AG10803 (cell line): ENCODE results near the gene NGB.
A peak's percentile ranks its signal among the peaks of the same experiment; 100 is the strongest.
"Not testable (repeated sequence)": the region's sequence is repeated elsewhere in the genome, so short reads cannot be mapped to it uniquely, and the experiment has no call there.

ENCODE experiments used
- DNase-seq: peaks from one replicate; pipeline ENCODE4 v3.0.0; 2010; ENCODE audit warnings: low read depth
- H3K4me3 ChIP-seq: 2 replicates; pipeline ENCODE4 v1.5.1; 2011; ENCODE audit warnings: mild to moderate bottlenecking, low read length, control low read depth
- CTCF ChIP-seq: conservative IDR thresholded peaks from 2 replicates; pipeline ENCODE4 v1.5.1; 2011; ENCODE audit warnings: mild to moderate bottlenecking, low read length, control low read depth, inconsistent platforms

NGB gene

DNA sequence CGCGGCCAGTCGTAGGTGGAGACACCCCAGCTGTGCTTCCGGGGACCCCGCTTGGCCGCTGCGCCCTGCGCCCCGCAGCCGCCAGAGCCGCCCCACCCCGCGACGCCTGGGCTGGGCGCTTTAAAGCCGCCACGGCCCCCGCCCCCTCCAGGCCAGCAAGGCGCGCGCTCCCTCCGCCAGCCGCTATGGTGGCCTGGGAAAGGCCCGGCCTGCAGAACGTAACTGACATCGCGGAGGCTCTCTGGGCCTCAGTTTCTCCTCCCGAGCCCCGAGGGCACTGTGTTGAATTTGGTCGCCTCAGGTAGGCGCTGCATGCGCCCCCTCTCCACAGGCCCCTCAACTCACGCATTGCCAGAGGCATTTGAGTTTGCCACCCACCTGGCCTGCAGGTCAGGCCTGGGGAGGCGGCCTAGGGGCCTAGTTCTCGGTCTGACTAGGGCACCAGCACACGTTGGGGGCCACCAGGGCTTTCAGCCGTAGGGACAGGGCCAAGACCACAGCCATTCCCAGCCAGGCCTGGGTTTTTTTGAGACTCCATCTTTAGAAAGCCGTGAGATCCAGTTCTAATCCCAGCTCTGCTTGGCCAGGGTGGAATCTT is at the start of gene NGB:
TSS of gene NGB (minus strand) at position 94 of the 598 bp plus-strand sequence. CDS start 269 bp downstream, outside the sequence.
- no peak for TF ChIP-seq CTCF
- no peak within 1 kb of the TSS for H3K4me3 ChIP-seq

DNA sequence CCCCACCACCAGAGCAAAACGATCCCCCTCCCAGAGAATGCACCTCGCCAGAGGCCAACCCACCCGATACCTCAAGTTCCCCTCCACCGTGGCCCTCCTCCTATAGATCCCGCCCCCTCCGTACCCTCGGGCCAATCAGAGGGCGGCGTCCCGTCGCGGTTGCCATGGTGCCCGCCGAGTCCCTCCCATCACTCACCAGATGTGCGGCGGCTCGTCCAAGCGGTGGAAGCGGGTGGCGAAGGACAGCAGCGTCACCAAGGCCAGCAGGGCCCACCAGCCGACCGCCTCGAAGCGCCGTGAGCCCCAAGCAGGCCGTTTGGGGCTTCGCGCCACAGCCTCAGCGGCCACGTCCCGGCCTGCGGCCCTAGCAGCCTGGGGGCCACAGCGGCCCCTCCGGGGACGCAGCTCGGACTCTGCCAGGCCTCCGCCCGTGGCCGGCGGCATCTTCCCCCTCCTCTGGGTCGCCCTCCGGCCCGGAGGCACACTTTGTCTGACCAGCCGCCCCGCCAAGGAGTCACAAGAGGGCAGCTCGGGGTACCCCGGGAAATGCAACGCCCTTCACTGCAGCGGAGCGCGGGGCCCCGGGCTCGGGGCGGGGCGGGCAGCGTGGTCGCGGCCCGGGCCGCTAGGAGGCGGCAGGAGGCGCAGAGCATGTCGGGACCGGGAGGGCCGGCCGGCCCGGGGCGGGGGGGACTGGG is 49.4 kb upstream of the NGB start, which contains the start of gene POMT2:
TSS of gene POMT2 (minus strand) at position 646 of the 698 bp plus-strand sequence. CDS start at position 444, 202 bp downstream.
- TF ChIP-seq CTCF = no peak
- peak; percentile 84 for DNase-seq
- peak within 1 kb of the TSS; percentile 92 for H3K4me3 ChIP-seq

More for the DNA sequence above, at the start of gene NGB:
- no peak for DNase-seq

DNA sequence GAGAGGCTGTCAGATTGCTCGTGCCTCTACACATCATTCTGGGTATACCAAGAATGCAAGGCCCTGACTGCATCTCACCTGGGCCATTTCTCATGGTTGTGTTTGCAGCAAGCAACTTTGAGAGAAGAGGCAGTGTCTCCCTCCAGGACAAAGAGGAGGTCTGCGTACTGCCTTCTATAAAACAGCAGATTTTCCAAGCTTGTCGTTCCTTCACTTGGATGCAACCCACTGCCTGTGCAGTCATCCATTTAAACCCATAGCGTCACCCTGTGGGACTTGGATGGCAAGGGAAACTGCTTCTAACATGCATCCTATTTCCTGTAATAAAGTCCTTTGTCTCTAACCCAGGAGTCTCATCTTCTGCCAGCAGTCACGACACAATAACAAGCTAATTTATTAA is 48.4 kb upstream of the NGB start:
- no peak overlapping the region for H3K4me3 ChIP-seq
- DNase-seq = no peak

GRCh38 chr14:77318756-77319155 is 47.8 kb upstream of the NGB start:
- not testable (repeated sequence) for DNase-seq, H3K4me3 ChIP-seq

More for the DNA sequence above, 48.4 kb upstream of the NGB start:
- TF ChIP-seq CTCF = no peak

DNA sequence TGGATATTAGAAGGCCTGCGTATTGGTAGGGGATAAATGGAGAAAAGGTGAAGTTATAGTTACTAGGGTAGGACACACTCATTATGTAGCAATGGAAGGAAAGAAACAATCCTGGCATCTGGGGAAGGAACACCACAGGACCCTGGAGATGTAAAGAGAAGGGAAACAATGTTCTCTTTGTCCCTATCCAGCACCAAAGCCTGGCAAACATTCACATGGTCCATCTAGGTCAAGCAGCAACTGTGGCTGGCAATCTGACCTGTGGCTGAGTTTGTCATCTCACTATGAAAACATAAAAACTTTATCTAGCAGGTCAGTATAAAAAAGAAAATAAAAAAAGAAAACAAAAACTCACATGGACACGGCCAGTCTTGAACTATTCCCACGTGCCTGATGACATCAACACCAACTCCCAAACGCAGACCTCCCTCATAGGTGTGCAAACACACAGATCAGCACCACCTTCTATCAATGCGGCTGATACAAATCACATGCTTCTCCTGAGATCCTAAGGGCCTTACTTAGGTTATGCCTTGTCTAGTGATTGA is 47.1 kb upstream of the NGB start:
- no peak overlapping the region for H3K4me3 ChIP-seq
- no peak for DNase-seq
- no peak for TF ChIP-seq CTCF

- H3K4me3 ChIP-seq = no peak overlapping the region
- DNase-seq = peak; percentile 27
Measured at GRCh38 chr14:77316872-77317301, 45.9 kb upstream of the NGB start.

GRCh38 chr14:77316195-77316505 is 45.1 kb upstream of the NGB start:
- TF ChIP-seq CTCF = no peak
- H3K4me3 ChIP-seq = no peak overlapping the region
- no peak for DNase-seq

More at GRCh38 chr14:77316872-77317301, 45.9 kb upstream of the NGB start:
- TF ChIP-seq CTCF = no peak
